Measurements from ENCODE around the gene TXNL1.

DNA sequence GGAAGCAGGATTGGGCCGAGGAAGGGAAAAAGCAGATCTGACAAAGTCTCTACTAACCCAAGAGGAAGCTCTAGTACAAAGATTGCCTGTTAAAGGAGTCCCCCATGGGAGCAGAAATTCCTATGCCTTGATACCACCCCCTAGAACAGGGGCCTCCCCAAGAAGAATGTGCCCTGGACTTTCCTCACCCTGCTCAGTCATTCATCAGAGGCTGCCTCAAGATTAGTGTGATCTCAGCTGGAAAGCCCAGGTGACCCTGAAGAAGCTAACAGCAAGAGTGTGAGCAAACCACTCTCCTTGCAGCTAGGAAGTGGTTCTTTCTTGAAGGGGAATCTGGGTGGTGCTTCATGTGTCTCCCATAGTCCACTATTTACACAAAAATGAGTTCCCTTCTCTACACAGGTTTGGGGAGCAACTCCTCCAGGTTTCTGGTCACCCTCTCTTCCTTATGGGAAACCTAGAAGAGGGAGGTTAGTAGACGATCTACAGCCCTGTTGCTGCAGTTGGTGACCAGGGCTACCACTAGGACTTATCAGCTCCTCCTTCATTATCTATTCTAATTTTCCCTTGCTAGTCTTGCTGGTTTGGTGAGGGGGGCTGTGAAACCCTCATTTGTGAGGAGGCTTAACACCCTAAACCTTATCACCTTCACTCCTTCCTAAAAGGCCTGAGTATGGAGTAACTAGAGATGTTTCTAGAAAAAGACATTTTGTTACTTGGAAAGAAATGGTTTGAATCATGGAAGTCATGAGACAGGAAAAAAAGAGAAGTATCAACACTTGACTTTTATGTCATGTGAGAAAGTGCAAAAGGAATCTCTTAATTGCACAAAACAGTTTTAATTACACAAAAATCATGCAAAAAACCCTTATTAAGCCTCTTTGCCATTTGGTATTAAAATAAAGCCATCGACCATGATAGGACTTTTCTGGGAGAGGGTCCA, 9.8 kb upstream of the TXNL1 start:
- TF ChIP-seq, protein P1, sequence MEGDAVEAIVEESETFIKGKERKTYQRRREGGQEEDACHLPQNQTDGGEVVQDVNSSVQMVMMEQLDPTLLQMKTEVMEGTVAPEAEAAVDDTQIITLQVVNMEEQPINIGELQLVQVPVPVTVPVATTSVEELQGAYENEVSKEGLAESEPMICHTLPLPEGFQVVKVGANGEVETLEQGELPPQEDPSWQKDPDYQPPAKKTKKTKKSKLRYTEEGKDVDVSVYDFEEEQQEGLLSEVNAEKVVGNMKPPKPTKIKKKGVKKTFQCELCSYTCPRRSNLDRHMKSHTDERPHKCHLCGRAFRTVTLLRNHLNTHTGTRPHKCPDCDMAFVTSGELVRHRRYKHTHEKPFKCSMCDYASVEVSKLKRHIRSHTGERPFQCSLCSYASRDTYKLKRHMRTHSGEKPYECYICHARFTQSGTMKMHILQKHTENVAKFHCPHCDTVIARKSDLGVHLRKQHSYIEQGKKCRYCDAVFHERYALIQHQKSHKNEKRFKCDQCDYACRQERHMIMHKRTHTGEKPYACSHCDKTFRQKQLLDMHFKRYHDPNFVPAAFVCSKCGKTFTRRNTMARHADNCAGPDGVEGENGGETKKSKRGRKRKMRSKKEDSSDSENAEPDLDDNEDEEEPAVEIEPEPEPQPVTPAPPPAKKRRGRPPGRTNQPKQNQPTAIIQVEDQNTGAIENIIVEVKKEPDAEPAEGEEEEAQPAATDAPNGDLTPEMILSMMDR (IDR thresholded peaks at IDR 0.05) = no peak
- TF ChIP-seq EZH2phosphoT487 (IDR thresholded peaks at IDR 0.05) = no peak
- TF ChIP-seq EZH2 (IDR thresholded peaks at IDR 0.05) = no peak
